Stimulated activated CD4-positive, alpha-beta T cell treated with anti-CD3 and anti-CD28 coated beads, TNF-alpha, amount 100 ng/mL, for 24 hours (primary cell): Measurements from ENCODE around the gene GPC6.

Source experiments
- DNase-seq, 3 experiments: peaks; one replicate each; pipeline ENCODE4 v3.0.0-alpha.2; 2020; ENCODE audit warnings: low read depth in 3 of 3

GPC6 gene

GRCh38 chr13:93674337-93674755 is 447.7 kb downstream of the GPC6 start:
- DNase-seq, result no peak

- DNase-seq, result no peak
Observed at GRCh38 chr13:93680329-93680728, 453.7 kb downstream of the GPC6 start.

- no peak for DNase-seq
Observed at GRCh38 chr13:93685900-93686299, 459.3 kb downstream of the GPC6 start.

DNA sequence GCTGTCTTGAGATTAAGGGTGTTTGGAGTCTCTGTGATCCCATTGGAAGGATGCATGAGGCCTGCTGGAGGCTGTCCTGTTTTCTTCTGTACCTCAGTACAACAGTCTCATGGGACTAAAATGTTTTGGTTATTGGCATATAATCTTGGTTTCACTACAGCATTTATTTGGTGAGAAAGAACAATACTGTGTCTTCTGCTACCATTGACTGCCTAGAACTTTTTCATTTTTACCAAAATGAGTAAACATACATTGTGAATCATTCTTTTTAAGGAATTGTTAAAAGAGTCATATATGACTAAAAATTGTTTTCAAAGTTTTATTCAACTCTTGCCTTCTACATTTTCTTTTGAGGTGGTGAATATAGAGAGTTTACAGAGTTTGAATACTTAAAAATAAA is 459.8 kb downstream of the GPC6 start:
- no peak for DNase-seq

- DNase-seq, result no peak
Observed at GRCh38 chr13:93687261-93687660, 460.7 kb downstream of the GPC6 start.

GRCh38 chr13:93689333-93689732 is 462.7 kb downstream of the GPC6 start:
- no peak for DNase-seq

- no peak for DNase-seq
Observed at GRCh38 chr13:93690139-93690538, 463.5 kb downstream of the GPC6 start.

DNA sequence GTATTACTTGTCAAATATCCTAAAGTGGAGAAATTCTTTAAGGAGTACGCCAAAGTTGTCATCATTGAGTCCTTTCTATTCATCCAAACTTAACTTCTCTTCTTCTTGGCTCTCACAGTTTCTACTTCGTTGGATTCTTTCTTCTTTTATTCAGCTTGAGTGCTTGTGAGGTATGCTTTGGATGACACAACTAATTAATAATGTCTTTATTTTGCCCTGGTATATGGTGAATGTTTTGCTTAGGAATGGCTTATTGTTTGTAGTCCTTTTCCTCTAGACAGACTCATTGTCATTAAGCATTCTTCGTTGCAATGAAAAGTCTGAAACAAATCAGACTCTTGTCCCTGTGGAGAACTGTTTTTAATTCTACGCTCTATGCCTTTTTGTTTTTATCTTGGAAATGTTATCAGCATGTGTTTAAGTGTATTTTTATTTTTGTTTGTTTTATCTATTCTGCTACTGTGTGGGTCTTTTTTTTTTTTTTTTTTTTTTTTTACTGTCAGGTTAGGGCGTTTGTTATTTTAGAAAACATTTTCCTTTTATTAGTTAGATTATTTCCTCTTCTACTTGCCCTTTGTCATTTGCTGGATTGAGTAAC is 471.5 kb downstream of the GPC6 start:
- DNase-seq, result no peak

- DNase-seq, result no peak
Observed at GRCh38 chr13:93700115-93700514, 473.5 kb downstream of the GPC6 start.

DNA sequence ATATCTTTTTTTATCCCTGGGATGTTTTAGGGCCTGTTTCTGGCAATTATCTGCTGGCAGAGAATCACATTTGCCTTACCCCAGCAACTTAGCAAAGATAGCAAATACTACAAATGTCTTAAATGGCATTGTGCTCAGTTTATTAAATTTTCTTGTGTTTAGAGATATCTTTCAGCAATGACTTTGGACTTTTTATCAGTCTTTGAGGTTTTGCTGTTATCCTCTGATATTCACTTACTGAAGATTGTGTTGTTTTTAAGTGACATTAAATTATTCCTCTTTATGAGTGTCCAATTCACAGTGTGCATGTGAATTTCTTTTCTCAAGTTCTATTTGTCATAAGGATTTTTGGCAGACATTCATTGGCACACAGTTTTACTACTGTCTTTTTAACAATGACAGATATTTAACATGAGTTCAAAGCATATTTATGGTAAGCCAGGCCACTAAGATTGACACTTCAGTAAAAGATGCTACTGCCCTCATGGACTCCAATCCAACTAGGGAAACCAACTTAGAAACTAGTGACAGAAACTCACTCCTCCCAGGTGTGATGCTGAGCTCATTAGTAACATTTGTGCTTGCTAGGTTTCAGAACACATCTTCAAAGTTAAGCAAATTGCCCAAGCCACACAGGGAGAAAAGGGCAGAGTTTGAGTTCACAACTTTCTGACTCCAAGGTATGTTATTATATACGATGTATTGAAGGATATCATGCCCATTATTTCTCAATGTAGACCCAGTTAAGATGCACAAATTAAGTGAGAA is 481.9 kb downstream of the GPC6 start:
- DNase-seq, result no peak

GRCh38 chr13:93709506-93710244 is 483.1 kb downstream of the GPC6 start:
- DNase-seq, result no peak

GRCh38 chr13:93714171-93714570 is 487.6 kb downstream of the GPC6 start:
- no peak for DNase-seq

GRCh38 chr13:93715866-93716265 is 489.3 kb downstream of the GPC6 start:
- DNase-seq, result no peak

GRCh38 chr13:93716623-93717022 is 490.0 kb downstream of the GPC6 start:
- no peak for DNase-seq

DNA sequence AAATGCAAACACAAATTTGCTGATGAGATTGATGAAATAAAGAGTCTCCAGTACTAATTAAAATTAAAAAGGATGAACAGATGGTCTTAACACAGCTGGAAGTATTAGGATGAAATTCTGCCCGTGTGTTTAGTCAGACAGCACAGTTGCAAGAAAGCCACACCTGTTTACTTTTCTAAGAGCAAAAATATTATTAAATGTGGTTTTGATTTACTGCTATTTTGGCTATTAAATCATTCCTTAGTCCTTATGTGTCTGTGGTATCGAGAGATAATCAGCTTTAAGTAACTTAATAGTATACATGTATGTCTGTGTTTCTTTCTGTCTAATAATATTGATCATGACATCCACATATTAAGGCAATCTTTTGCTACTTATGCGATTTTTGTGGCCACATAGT is 494.9 kb downstream of the GPC6 start:
- DNase-seq, result no peak

DNA sequence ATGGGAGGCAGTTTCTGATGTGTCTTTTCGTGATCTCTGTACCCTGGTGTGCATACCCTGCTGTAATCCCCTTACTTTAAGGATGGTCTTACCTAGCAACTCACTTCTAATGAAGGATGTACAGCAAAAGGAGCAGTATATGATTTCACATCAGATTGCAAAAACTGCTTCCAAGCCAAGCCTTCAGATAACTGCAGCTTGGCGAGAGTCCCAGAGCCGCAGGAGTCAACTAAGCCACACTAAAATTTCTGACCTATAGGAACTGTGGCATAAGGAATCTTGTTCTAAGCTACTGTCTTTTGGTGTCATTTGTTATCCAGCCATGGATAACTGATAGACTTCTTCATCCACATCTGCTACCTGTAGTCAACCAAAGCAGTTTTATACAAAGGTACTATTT is 496.7 kb downstream of the GPC6 start:
- DNase-seq, result no peak

DNA sequence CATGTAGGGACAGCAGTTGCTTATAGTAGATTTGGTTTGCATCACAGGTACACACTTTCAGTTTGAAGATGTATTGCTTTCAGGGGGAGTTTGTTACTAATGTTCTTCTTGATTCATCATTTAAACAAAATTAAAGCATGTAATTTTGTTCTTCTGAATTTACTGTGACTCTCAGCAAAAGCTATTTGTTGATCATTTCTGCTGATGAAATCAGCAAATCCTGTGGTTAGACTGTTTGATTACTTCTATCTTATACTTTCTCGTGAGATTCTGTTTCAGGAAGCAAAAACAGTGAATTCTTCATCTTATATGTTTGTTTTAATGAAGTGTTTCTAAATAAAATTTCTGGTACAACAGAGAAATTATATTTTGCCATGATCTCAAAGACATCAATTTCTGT is 497.6 kb downstream of the GPC6 start:
- DNase-seq, result no peak

GRCh38 chr13:93726173-93726957 is 499.8 kb downstream of the GPC6 start:
- no peak for DNase-seq

DNA sequence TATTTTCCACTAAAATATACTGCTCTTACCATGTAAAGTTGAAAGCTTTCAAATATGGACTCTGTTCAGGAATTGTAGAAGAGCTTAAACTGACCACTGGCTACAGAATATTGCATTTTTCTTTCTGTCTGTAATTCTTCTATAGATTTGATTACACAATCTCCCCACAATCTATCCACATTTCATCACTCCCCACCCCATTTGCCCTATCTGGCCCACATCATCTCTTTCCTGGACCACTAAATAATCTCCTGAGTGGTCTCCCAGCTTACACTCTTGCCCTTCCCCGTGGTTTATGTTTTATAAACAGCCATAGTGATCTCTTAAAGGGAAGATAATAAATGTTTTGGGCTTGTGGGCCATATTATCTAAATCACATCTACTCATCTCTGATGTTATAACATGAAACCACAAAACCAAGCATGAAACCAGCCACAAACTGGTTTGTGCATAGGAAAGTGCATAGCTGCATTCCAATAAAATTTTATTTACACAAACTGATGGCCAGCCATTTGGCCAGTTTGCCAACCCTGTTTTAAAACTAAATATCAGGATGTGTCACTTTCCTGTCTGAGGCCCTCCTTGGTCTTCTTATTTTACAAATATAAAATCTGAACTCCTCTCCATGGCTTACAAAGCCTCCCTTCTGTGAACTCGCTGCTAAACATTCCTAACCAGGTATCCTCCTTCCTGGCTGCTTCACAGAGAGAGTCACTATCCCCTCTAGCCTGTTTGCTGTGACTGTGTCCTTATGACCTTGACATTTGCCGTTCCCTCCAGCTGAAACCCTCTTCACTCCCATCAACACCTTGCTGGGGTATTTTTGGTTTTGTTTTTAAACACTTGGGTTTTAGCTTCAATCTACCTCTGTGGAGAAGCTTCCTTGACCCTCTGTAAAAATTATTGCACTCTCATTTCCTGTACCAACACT is 500.9 kb downstream of the GPC6 start:
- DNase-seq, result no peak

GRCh38 chr13:93729383-93729782 is 502.8 kb downstream of the GPC6 start:
- DNase-seq, result no peak

DNA sequence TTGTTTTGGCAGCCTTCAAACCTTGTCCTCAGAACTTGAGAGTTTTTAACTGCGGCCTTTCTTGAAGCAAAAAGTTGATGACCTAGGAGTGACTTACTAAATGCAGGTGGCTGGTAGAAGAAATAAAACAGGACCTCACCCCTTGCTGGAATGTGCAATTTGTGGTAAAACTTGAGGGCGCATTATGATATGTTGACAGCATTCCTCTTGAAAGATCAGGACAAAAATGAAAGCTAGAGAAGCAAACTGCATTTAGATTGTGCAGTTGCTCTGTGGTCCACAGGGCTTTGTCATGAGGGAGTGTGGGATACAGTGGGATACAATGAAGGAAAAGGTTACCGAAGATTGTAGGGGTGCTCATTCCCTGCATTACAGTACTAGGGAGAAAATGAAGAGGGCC is 504.2 kb downstream of the GPC6 start:
- DNase-seq, result no peak
